ENCODE measurements around the gene PITPNM3.

GRCh38 chr17:6524520-6524919, 31.8 kb downstream of the PITPNM3 start:
- TF ChIP-seq CTCF (conservative IDR thresholded peaks at IDR 0.05 in 1 of 2, IDR thresholded peaks at IDR 0.05 in 1 of 2; ENCODE audit: low read depth in 1 of 2, low read length in 2 of 2) (no peak), EZH2 (IDR thresholded peaks at IDR 0.05; ENCODE audit: low read length, missing control alignments) (no peak)

All from fibroblast of lung (primary cell).